Type B pancreatic cell (in vitro differentiated cells): ENCODE data around the gene PNP. TPM values are rescaled to one million over a fixed set of nuclear protein-coding genes. Genes with fewer than 3 reads are reported as not detected.

Experiments used
- DNase-seq: peaks from one replicate; pipeline ENCODE4 v3.0.0; 2021; ENCODE audit warnings: mixed read lengths; ENCODE audit not compliant: unreplicated experiment; ENCODE audit errors: extremely low spot score
- H3K27ac Mint-ChIP-seq: 2 replicates; pipeline ENCODE4 v1.8.0; 2021; ENCODE audit warnings: mild to moderate bottlenecking, mixed read lengths
- H3K27me3 Mint-ChIP-seq: 2 replicates; pipeline ENCODE4 v1.8.0; 2021; ENCODE audit warnings: mixed read lengths
- H3K36me3 Mint-ChIP-seq: 2 replicates; pipeline ENCODE4 v1.8.0; 2021; ENCODE audit warnings: mixed read lengths
- H3K4me1 Mint-ChIP-seq: one replicate; pipeline ENCODE4 v1.8.0; 2021; ENCODE audit warnings: mixed read lengths; ENCODE audit not compliant: unreplicated experiment
- H3K4me3 Mint-ChIP-seq: 2 replicates; pipeline ENCODE4 v1.8.0; 2021; ENCODE audit warnings: mild to moderate bottlenecking, mixed read lengths
- H3K9me3 Mint-ChIP-seq: 2 replicates; pipeline ENCODE4 v1.8.0; 2021; ENCODE audit warnings: mixed read lengths
- total RNA-seq: library from RNA; stranded (reverse); gene quantifications from 2 replicates; pipeline ENCODE4 v1.2.1, GENCODE V29; 2021; ENCODE audit warnings: low replicate concordance
- TF ChIP-seq, protein P1 (sequence below): fragments of 200-600 bp; sonication (generic); conservative IDR thresholded peaks from 2 replicates; pipeline ENCODE4 v1.5.0; 2021; ENCODE audit warnings: antibody characterized with exemption, mild to moderate bottlenecking

The PNP gene
- total RNA-seq, 1 donor from 2014 or later, result 36.9 TPM

DNA sequence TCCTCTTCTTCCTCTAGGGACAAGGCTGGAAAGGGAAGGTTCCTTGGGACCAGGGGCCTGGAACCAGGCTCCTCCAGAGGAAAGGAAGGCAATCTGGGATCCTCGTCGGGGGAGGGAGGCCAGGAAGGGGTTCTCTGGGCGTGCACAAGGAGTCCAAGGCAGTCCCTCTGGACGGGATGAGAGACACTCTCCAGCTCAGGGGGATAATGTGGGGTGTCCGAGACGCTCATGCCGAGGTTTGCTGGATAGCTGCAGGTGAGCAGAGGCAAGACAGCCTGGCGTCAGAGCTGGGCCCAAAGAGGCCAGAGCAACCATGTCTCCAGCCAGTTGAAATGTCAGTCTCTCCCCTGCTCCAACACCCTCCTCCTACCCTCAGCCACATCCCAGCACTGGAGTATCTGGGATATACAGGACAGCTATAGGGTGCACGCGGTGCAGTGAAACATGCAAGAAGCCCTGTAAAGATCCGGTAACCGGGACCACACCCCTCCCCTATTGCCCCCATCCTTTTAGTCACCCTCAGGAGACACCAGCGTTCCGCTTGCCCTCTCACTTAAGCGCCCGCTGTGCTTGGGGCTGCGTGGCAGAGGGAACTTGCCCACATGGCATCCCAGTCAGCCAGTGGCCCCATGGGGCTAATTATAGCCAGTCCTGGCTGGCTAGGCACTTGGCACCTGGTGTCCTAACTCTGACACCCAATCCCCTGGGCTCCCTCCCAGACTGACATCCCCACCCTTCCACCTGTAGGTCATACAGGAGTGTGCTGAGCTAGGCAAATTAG is 33.4 kb upstream of the PNP start, which contains the start of gene KLHL33:
TSS of gene KLHL33 (minus strand) at position 585 of the 781 bp plus-strand sequence. CDS start at position 230, 355 bp downstream.
- Mint-ChIP-seq H3K36me3 (no peaks in the 10 kb centered on the region), H3K4me1 (no peaks in the 10 kb centered on the region), H3K9me3 (no peaks in the 10 kb centered on the region), H3K4me3 (no peak within 1 kb of the TSS), H3K27ac (no peak within 1 kb of the TSS), H3K27me3 (peaks cover 15% of the 10 kb centered on the region)
- TF ChIP-seq, protein P1, sequence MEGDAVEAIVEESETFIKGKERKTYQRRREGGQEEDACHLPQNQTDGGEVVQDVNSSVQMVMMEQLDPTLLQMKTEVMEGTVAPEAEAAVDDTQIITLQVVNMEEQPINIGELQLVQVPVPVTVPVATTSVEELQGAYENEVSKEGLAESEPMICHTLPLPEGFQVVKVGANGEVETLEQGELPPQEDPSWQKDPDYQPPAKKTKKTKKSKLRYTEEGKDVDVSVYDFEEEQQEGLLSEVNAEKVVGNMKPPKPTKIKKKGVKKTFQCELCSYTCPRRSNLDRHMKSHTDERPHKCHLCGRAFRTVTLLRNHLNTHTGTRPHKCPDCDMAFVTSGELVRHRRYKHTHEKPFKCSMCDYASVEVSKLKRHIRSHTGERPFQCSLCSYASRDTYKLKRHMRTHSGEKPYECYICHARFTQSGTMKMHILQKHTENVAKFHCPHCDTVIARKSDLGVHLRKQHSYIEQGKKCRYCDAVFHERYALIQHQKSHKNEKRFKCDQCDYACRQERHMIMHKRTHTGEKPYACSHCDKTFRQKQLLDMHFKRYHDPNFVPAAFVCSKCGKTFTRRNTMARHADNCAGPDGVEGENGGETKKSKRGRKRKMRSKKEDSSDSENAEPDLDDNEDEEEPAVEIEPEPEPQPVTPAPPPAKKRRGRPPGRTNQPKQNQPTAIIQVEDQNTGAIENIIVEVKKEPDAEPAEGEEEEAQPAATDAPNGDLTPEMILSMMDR, result no peak
- DNase-seq, result no peak

GRCh38 chr14:20436363-20436755 is 32.8 kb upstream of the PNP start:
- H3K4me3 Mint-ChIP-seq, result no peak overlapping the region
- H3K27me3 Mint-ChIP-seq, result peaks cover 15% of the 10 kb centered on the region

GRCh38 chr14:20438664-20439063 is 30.5 kb upstream of the PNP start:
- TF ChIP-seq, protein P1, result no peak
- Mint-ChIP-seq H3K27me3 (peaks cover 15% of the 10 kb centered on the region), H3K36me3 (peaks cover 7% of the 10 kb centered on the region), H3K4me3 (no peak overlapping the region), H3K9me3 (no peaks in the 10 kb centered on the region), H3K4me1 (no peaks in the 10 kb centered on the region), H3K27ac (no peak overlapping the region)
- DNase-seq, result no peak

More at GRCh38 chr14:20436363-20436755, 32.8 kb upstream of the PNP start:
- TF ChIP-seq, protein P1, result no peak
- no peak for DNase-seq
- Mint-ChIP-seq H3K9me3 (no peaks in the 10 kb centered on the region), H3K27ac (no peak overlapping the region), H3K4me1 (no peaks in the 10 kb centered on the region), H3K36me3 (no peaks in the 10 kb centered on the region)

DNA sequence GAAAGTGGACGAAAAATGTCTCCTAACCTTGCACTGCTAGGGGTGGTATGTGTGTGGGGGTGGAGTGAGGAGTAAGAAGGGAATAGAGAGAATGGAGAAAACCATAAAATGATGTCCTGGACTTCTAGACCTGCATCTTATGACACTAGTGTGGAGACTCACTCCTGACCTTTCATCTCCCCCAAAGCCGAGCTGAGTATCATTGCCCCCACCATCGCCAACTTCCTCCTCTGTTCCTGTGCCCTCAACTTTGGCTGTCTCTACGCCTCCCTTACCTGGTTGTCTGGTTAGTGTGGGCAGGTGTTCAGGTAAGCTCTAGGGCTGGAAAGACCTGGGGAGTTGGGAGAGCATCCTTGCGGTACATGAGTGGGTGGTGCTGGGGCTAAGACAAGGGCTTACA is 28.7 kb upstream of the PNP start:
- peaks cover 15% of the 10 kb centered on the region for H3K27me3 Mint-ChIP-seq
- TF ChIP-seq, protein P1, result no peak
- peaks cover 7% of the 10 kb centered on the region for H3K36me3 Mint-ChIP-seq
- no peak for DNase-seq
- no peaks in the 10 kb centered on the region for H3K9me3 Mint-ChIP-seq
- H3K4me3 Mint-ChIP-seq, result no peak overlapping the region
- no peak overlapping the region for H3K27ac Mint-ChIP-seq
- H3K4me1 Mint-ChIP-seq, result no peaks in the 10 kb centered on the region

DNA sequence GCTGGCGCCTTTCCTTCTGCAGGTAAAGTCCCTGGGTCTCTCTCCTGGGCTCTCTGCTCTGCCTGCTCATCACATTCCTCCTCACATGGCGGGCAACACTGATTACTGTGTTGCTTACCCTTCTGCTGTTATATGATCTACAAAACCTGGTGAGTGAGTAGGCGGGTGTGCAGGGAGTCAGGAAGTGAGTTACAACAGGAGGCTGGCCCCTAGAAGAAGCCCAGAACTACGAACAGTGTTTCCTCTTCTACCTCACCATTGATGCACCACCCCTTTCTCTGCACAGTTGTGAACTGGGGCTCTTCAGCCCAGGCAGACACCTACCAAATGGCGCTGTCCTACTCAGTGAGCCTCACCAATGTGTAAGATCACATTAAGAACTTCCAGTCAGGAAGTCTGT is 28.3 kb upstream of the PNP start:
- Mint-ChIP-seq H3K9me3 (no peaks in the 10 kb centered on the region), H3K27ac (no peak overlapping the region), H3K36me3 (peaks cover 7% of the 10 kb centered on the region), H3K4me3 (no peak overlapping the region), H3K4me1 (no peaks in the 10 kb centered on the region), H3K27me3 (peaks cover 15% of the 10 kb centered on the region)
- no peak for DNase-seq
- TF ChIP-seq, protein P1, result no peak
